Naive thymus-derived CD4-positive, alpha-beta T cell (primary cell): ENCODE data around the gene PLEKHA4. TPM values are rescaled to one million over a fixed set of nuclear protein-coding genes. Genes with fewer than 3 reads are reported as not detected.
A peak's percentile ranks its signal among the peaks of the same experiment; 100 is the strongest.

Experiments
- ATAC-seq: fragments of 150-1000 bp; cut with Tn5 transposase; 2 replicates; pipeline ENCODE4 v1.10.0; 2021; ENCODE audit warnings: mild to moderate bottlenecking, moderate library complexity
- CTCF ChIA-PET: fragments of 350-600 bp; sonication (Branson Sonifier 250); formaldehyde crosslinking; loops from one replicate; lab custom pipeline; 2021; ENCODE audit warnings: antibody characterized with exemption; lab: Charles Lee
- POLR2A ChIA-PET: fragments of 350-600 bp; sonication (Branson Sonifier 250); formaldehyde crosslinking; loops from one replicate; lab custom pipeline; 2021; ENCODE audit warnings: antibody characterized with exemption, inconsistent platforms; lab: Charles Lee
- DNase-seq, 9 donors: peaks; one replicate each; pipeline versions ENCODE4 v3.0.0 to v3.0.0-alpha.2; 2020 to 2022; ENCODE audit warnings: mixed read lengths in 1 of 9
- H3K27ac ChIP-seq: one replicate; pipeline ENCODE4 v1.7.0; 2013; ENCODE audit warnings: mild to moderate bottlenecking, low read depth, low read length, moderate library complexity
- H3K27me3 ChIP-seq, 2 donors: one replicate each; pipeline ENCODE4 v1.7.0; 2013; ENCODE audit warnings: low read length in 2 of 2, mild to moderate bottlenecking in 2 of 2, moderate library complexity in 2 of 2; ENCODE audit not compliant: control insufficient read depth in 2 of 2, insufficient read depth in 2 of 2
- H3K36me3 ChIP-seq, 3 experiments: 1 replicate in 2 of 3; 2 replicates in 1 of 3; pipeline ENCODE4 v1.7.0; 2013; ENCODE audit warnings: low read length in 3 of 3, mild to moderate bottlenecking in 3 of 3, moderate library complexity in 1 of 3; ENCODE audit not compliant: insufficient read depth in 3 of 3, control insufficient read depth in 2 of 3
- H3K4me1 ChIP-seq, 2 donors: one replicate each; pipeline ENCODE4 v1.7.0; 2013; ENCODE audit warnings: low read length in 2 of 2, mild to moderate bottlenecking in 2 of 2, moderate library complexity in 1 of 2; ENCODE audit not compliant: control insufficient read depth in 2 of 2, insufficient read depth in 2 of 2
- H3K4me3 ChIP-seq: 2 replicates; pipeline ENCODE4 v1.7.0; 2013; ENCODE audit warnings: mild to moderate bottlenecking, low read length
- H3K9me3 ChIP-seq, 3 experiments: 1 replicate in 2 of 3; 2 replicates in 1 of 3; pipeline ENCODE4 v1.7.0; 2013; ENCODE audit warnings: low read length in 3 of 3; ENCODE audit not compliant: control insufficient read depth in 2 of 3
- H3K27ac Mint-ChIP-seq, 9 donors: one replicate each; pipeline ENCODE4 v1.8.0; 2020 to 2022; ENCODE audit warnings: mixed read lengths in 9 of 9, mild to moderate bottlenecking in 8 of 9, moderate library complexity in 5 of 9, inconsistent platforms in 2 of 9
- H3K27me3 Mint-ChIP-seq, 5 donors: one replicate each; pipeline ENCODE4 v1.8.0; 2021 to 2022; ENCODE audit warnings: mixed read lengths in 5 of 5, mild to moderate bottlenecking in 1 of 5
- H3K36me3 Mint-ChIP-seq, 5 donors: one replicate each; pipeline ENCODE4 v1.8.0; 2020 to 2022; ENCODE audit warnings: mixed read lengths in 5 of 5, mild to moderate bottlenecking in 3 of 5, inconsistent platforms in 1 of 5
- H3K4me1 Mint-ChIP-seq, 7 donors: one replicate each; pipeline ENCODE4 v1.8.0; 2020 to 2022; ENCODE audit warnings: mixed read lengths in 7 of 7, mild to moderate bottlenecking in 3 of 7, inconsistent platforms in 1 of 7
- H3K4me3 Mint-ChIP-seq, 10 donors: one replicate each; pipeline ENCODE4 v1.8.0; 2020 to 2022; ENCODE audit warnings: mild to moderate bottlenecking in 10 of 10, mixed read lengths in 10 of 10, moderate library complexity in 6 of 10, inconsistent platforms in 2 of 10
- H3K9me3 Mint-ChIP-seq, 11 donors: one replicate each; pipeline ENCODE4 v1.8.0; 2020 to 2022; ENCODE audit warnings: mixed read lengths in 11 of 11, mild to moderate bottlenecking in 4 of 11, inconsistent platforms in 1 of 11, moderate library complexity in 1 of 11
- intact Hi-C, 2 donors: fragments of 100-400 bp; cut with micrococcal nuclease; formaldehyde crosslinking; loops; one replicate each; pipeline ENCODE4 v1.15.1; 2023
- polyA plus RNA-seq, 2 donors: library from polyadenylated mRNA; unstranded; fragments of 300-500 nt; fragmentation: Illumina TruSeq; gene quantifications; one replicate each; pipeline ENCODE4 v1.2.3, GENCODE V29; 2021
- total RNA-seq, 6 experiments: library from RNA in 5 of 6; stranded (reverse) in 5 of 6; gene quantifications; 1 replicate in 5 of 6; 2 replicates in 1 of 6; pipeline ENCODE4 v1.2.3 and lab custom pipeline; 2021 to 2026

Gene PLEKHA4
- total and polyA plus RNA-seq, 7 experiments from 2014 or later: 2.1 to 7.4 (median 4.0) TPM

DNA sequence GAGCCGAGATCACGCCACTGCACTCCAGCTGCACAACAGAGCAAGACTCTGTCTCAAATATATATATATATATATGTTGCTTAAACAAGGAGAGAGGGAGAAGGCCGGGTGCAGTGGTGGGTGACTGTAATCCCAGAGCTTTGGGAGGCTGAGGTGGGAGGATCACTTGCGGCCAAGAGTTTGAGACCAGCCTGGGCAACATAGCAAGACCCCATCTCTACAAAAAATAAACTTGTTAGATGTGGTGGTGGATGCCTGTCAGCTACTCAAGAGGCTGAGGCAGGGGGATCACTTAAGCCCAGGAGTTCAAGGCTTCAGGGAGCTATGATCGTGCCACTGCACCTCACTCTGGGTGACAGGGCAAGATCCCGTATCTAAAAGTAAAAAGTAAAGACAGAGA lies 26.8 kb downstream of the PLEKHA4 start:
- H3K9me3 Mint-ChIP-seq: no peaks in the 10 kb centered on the region
- intact Hi-C loops: no loop called here
- POLR2A ChIA-PET: interaction anchor here (2.4 kb wide), 1 partner anchor 46 kb away, joined by 10 read pairs; no protein-coding TSS in a partner anchor

DNA sequence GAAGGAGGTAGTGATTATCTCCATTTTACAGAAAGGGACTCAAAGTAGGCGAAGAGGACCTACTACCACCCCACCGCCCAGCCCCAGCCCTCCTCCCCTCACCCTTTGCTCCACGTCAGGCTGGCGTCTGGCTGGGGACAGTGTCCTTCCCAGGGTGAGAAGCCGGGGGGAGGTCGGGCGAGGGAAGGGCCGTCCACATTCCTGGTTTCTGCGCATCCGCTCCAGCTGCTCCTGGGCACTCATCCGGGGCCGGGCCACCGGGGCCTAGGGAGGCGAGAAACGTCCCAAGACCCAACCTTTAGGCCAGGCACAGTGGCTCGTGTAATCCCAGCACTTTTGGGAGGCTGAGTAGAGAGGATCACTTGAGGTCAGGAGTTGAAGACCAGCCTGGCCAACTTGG lies 27.4 kb downstream of the PLEKHA4 start:
- ChIA-PET CTCF (interaction anchor here (0.8 to 7.5 kb wide), 7 partner anchors 10 to 195 kb away, joined by 4 to 100 read pairs (median 7); partner anchors contain the start of gene CA11), POLR2A (no interaction called here)
- H3K27me3 ChIP-seq: peaks cover 0 to 5% of the 10 kb centered on the region in 2 donors
- ATAC-seq: no peak
- Mint-ChIP-seq H3K27ac (no peak overlapping the region), H3K4me3 (no peak overlapping the region), H3K27me3 (peaks cover 0 to 9% (median 0%) of the 10 kb centered on the region in 5 donors), H3K9me3 (no peaks in the 10 kb centered on the region), H3K4me1 (peaks cover 10 to 17% (median 14%) of the 10 kb centered on the region in 7 donors), H3K36me3 (no peaks in the 10 kb centered on the region)
- H3K9me3 ChIP-seq: no peaks in the 10 kb centered on the region
- H3K36me3 ChIP-seq: no peaks in the 10 kb centered on the region
- H3K4me3 ChIP-seq: no peak overlapping the region
- H3K27ac ChIP-seq: no peak overlapping the region
- intact Hi-C loops: no loop called here
- DNase-seq: no peak
- peaks cover 9 to 10% of the 10 kb centered on the region in 2 donors for H3K4me1 ChIP-seq

More for the DNA sequence above, 26.8 kb downstream of the PLEKHA4 start:
- CTCF ChIA-PET: interaction anchor here (0.7 to 7.5 kb wide), 15 partner anchors 8 to 511 kb away, joined by 3 to 100 read pairs (median 6); partner anchors contain the start of gene CA11
- H3K4me1 ChIP-seq: peaks cover 4% of the 10 kb centered on the region in 2 donors
- Mint-ChIP-seq H3K27ac (no peak overlapping the region), H3K4me3 (no peak overlapping the region), H3K4me1 (peaks cover 5 to 11% (median 10%) of the 10 kb centered on the region in 7 donors), H3K36me3 (no peaks in the 10 kb centered on the region), H3K27me3 (peaks cover 0 to 9% (median 0%) of the 10 kb centered on the region in 5 donors)
- H3K4me3 ChIP-seq: no peak overlapping the region
- no peak overlapping the region for H3K27ac ChIP-seq
- peaks cover 0 to 1% of the 10 kb centered on the region in 2 donors for H3K27me3 ChIP-seq
- H3K36me3 ChIP-seq: no peaks in the 10 kb centered on the region
- no peak for ATAC-seq
- no peak for DNase-seq
- H3K9me3 ChIP-seq: no peaks in the 10 kb centered on the region

DNA sequence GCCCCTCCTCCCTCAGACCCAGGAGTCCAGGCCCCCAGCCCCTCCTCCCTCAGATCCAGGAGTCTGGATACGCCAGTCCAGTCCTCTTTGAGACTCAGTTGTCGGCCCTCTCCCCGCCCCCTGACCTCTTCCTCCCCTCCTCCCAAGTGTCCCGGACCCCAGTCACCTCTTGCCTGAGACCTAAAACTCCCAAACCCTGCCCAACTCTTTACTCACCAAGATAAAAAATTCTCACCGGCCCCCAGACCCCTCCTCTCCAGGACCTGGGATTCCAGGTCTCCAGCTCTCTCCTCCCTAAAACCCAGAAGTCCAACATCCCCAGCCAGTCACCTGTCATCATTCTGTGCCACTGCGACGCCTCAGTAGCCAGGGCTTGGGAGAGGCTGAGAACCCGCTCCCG lies 30.7 kb downstream of the PLEKHA4 start:
- intact Hi-C loops: loop anchor here (1.0 to 5.0 kb wide), 3 partner anchors 63 to 115 kb away; partner anchors contain the start of gene NUCB1 (in 2 of the 2)

DNA sequence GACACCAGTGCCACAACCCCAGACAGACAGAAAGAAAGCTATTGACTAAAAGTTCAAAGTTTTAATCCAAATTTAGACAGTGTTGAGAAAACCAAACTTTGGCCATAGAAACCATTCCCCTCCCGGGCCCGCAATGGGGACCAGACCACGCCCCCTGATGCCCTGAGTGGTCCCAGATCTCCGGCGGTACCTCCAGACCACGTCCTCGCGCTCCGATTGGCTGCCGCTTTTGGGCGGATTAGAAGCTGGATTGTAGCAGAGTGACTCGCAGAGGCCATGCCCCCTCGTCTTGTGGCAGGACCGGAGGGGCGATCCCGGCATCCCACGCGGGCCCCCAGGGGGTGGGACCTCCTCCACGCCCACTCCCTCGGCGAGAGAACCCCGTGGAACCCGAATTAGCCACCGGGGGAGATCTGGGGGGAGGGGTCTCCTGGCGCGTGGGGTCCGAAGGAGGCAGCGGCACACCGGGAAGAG lies 31.3 kb downstream of the PLEKHA4 start:
- ATAC-seq (peak; percentile 75), DNase-seq (peak; percentile 39 to 77 (median 70))
- intact Hi-C loops: loop anchor here (5.0 kb wide), 2 partner anchors 65 to 115 kb away; partner anchors contain the start of gene NUCB1 (in 1 of the 2)
- Mint-ChIP-seq H3K27ac (peak overlapping the region; percentile 38 to 94 (median 77)), H3K4me1 (peaks cover 16 to 25% (median 23%) of the 10 kb centered on the region in 7 donors), H3K9me3 (peaks cover 0 to 1% (median 0%) of the 10 kb centered on the region in 11 donors), H3K36me3 (peaks cover 0 to 1% (median 0%) of the 10 kb centered on the region in 5 donors), H3K4me3 (peak overlapping the region; percentile 80 to 94 (median 88)), H3K27me3 (peaks cover 0 to 11% (median 0%) of the 10 kb centered on the region in 5 donors)
- peak overlapping the region; percentile 53 for H3K27ac ChIP-seq
- peak overlapping the region; percentile 53 for H3K4me3 ChIP-seq
- ChIA-PET POLR2A (interaction anchor here (0.7 kb wide), 1 partner anchor 841 kb away, joined by 3 read pairs; no protein-coding TSS in a partner anchor), CTCF (interaction anchor here (0.6 to 2.2 kb wide), 8 partner anchors 21 to 219 kb away, joined by 3 to 29 read pairs (median 4); partner anchors contain the start of gene CA11)
- H3K9me3 ChIP-seq: no peaks in the 10 kb centered on the region
- peaks cover 0 to 5% of the 10 kb centered on the region in 2 donors for H3K27me3 ChIP-seq
- peaks cover 12 to 16% of the 10 kb centered on the region in 2 donors for H3K4me1 ChIP-seq
- H3K36me3 ChIP-seq: no peaks in the 10 kb centered on the region

More for the DNA sequence above, 30.7 kb downstream of the PLEKHA4 start:
- peaks cover 0 to 5% of the 10 kb centered on the region in 2 donors for H3K27me3 ChIP-seq
- no peak overlapping the region for H3K4me3 ChIP-seq
- ATAC-seq: no peak
- Mint-ChIP-seq H3K27ac (peak overlapping the region in 4 of 9 donors; percentile 15 to 74 (median 44)), H3K9me3 (peaks cover 0 to 1% (median 0%) of the 10 kb centered on the region in 11 donors), H3K4me1 (peaks cover 16 to 26% (median 25%) of the 10 kb centered on the region in 7 donors), H3K4me3 (peak overlapping the region in 8 of 10 donors; percentile 29 to 71 (median 49)), H3K27me3 (peaks cover 0 to 11% (median 0%) of the 10 kb centered on the region in 5 donors), H3K36me3 (peaks cover 0 to 1% (median 0%) of the 10 kb centered on the region in 5 donors)
- peak overlapping the region; percentile 53 for H3K27ac ChIP-seq
- peaks cover 12 to 16% of the 10 kb centered on the region in 2 donors for H3K4me1 ChIP-seq
- H3K36me3 ChIP-seq: no peaks in the 10 kb centered on the region
- no peaks in the 10 kb centered on the region for H3K9me3 ChIP-seq
- DNase-seq: no peak
- ChIA-PET POLR2A (interaction anchor here (1.1 to 1.3 kb wide), 2 partner anchors 42 to 89 kb away, joined by 3 to 5 read pairs; no protein-coding TSS in a partner anchor), CTCF (interaction anchor here (1.0 to 2.2 kb wide), 6 partner anchors 20 to 192 kb away, joined by 3 to 29 read pairs (median 4); partner anchors contain the start of gene CA11)

DNA sequence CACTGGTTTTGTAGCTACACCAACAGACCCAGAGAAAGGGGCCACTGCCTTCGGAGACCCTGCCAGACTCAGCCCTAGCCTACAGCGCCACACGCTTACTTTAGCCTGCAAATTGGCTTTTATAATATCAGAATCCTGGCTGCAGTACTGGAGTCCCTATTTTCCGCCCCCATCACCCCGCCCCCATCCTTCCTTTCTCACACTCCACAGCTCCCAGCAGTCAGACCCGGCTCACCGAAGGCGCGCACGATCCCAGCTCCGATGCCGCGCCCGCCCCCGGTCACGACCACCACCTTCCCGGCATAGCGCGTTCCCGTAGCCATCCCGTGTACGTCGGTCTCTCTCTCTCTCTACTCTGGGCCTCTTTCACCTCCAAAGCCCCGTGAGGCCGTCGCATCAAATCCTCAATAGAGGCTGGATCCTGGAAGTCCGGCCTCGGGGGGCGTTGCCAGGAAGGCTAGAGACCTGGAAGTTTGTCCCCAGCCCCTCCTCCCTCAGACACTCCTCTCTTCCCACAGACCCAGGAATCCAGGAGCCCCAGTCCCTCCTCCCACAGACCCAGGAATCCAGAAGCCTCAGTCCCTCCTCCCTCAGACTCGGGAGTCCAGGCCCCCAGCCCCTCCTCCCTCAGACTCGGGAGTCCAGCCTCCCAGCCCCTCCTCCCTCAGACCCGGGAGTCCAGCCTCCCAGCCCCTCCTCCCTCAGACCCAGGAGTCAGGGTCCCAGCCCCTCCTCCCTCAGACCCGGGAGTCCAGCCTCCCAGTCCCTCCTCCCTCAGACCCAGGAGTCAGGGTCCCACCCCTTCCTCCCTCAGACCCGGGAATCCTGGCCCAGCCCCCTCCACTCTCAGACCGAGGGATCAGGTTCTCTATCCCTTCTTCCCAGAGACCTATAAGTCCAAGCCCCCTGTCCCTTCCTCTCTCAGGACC lies 32.1 kb downstream of the PLEKHA4 start, which contains the start of gene HSD17B14:
TSS of gene HSD17B14 (minus strand) at position 403 of the 929 bp plus-strand sequence. CDS start at position 323, 80 bp downstream.
- peaks cover 0 to 1% (median 0%) of the 10 kb centered on the region in 11 donors for H3K9me3 Mint-ChIP-seq
- peaks cover 0 to 2% (median 0%) of the 10 kb centered on the region in 5 donors for H3K36me3 Mint-ChIP-seq
- Histone ChIP-seq H3K36me3 (no peaks in the 10 kb centered on the region), H3K4me3 (peak within 1 kb of the TSS; percentile 53), H3K27me3 (peaks cover 0 to 5% of the 10 kb centered on the region in 2 donors), H3K9me3 (no peaks in the 10 kb centered on the region), H3K27ac (peak within 1 kb of the TSS; percentile 54), H3K4me1 (peaks cover 12 to 16% of the 10 kb centered on the region in 2 donors)
- H3K4me1 Mint-ChIP-seq: peaks cover 16 to 25% (median 23%) of the 10 kb centered on the region in 7 donors
- ChIA-PET CTCF (interaction anchor here (0.6 to 2.2 kb wide), 9 partner anchors 22 to 218 kb away, joined by 3 to 29 read pairs (median 4); partner anchors contain the start of gene CA11), POLR2A (interaction anchor here (0.7 kb wide), 2 partner anchors 48 to 841 kb away, joined by 3 read pairs; no protein-coding TSS in a partner anchor)
- peaks cover 0 to 11% (median 0%) of the 10 kb centered on the region in 5 donors for H3K27me3 Mint-ChIP-seq
- intact Hi-C loops: loop anchor here (5.0 kb wide), 2 partner anchors 66 to 114 kb away; partner anchors contain the start of gene NUCB1 (in 1 of the 2)
- H3K27ac Mint-ChIP-seq: peak within 1 kb of the TSS; percentile 55 to 96 (median 86)
- DNase-seq (no peak), ATAC-seq (peak; percentile 25)
- H3K4me3 Mint-ChIP-seq: peak within 1 kb of the TSS; percentile 85 to 94 (median 90)
